Fibroblast of peridontal ligament (primary cell): ENCODE measurements around the gene RGS3.

ENCODE experiments used
- DNase-seq: peaks from one replicate; pipeline ENCODE4 v3.0.0-alpha.2; 2010; ENCODE audit errors: extremely low read depth

RGS3 gene

DNA sequence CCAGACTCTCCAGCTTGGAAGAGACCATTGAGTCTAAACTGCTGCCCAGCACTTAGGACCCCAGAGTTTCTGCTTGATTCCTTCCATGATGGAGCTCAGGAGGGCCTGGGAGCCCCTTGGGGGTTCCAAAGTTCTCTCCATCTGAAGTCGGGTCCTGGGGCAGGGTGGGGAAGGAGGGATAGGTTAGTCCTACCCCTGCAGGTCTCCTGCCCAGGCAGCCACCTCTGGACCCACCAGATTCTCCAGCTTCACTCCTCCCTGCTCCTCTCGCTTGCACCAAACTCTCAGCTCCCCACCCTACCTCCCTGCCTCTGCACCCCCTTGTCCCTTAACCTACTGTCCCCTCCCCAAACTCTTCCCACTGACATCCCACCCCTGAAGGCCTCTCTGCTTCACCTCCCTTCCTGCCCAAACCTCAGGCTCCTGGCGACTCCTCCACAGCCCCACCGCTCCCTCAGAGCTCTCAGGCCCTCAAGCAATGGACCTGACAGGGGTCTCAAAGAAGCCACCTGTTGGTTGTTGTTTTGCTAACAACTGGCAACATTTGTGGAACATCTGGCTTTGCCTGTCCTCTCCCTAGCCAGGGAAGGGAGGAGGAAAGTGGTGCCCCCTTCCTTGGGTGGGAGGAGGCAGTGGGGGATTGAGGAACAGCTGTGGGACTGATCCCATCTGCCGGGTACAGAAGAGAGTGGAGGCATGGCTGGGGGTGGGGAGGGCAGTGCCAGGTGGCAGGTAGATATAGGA lies 137.5 kb downstream of the RGS3 start:
- no peak for DNase-seq

DNA sequence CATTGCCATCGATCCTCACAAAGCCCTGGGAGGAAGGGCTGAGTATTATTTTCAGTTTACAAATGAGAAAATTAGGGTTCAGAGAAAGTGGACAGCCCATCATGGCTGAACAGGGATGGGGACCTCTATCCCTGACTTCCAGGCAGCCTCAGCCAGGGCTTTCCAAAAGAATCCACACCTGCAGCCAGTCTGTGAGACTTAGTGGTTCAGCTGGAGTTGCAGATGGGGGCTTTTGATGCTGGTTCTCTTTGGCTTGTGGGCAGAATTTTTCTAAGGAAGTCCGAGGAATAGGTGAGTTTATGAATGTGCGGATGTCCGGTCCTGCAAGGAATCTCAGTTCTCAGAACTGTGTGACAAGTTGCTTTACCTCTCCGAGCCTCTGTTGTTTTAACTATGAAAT lies 138.1 kb downstream of the RGS3 start:
- DNase-seq = no peak

GRCh38 chr9:113602126-113603047 lies 138.9 kb downstream of the RGS3 start:
- DNase-seq = peak; percentile 66

- DNase-seq = no peak
Measured at GRCh38 chr9:113603048-113603375, 139.5 kb downstream of the RGS3 start.

- DNase-seq = no peak
Measured at GRCh38 chr9:113603773-113604172, 140.2 kb downstream of the RGS3 start.

DNA sequence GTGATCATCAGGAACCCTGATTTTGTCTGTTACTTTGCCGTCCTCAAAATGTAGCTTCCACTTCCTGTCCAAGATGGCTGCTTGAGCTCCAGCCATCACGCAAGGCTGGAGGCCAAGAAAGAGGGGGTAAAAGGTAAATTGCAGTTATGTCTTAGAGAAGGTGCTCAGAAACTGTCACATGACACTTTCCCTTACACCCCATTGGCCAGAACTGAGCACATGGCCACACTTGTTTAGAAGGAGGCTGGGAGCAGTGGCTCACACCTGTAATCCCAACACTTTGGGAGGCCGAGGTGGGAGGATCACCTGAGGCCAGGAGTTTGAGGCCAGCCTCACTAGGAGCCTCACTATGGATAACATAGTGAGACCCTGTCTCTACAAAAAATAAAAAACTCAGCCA lies 140.9 kb downstream of the RGS3 start:
- DNase-seq = no peak

DNA sequence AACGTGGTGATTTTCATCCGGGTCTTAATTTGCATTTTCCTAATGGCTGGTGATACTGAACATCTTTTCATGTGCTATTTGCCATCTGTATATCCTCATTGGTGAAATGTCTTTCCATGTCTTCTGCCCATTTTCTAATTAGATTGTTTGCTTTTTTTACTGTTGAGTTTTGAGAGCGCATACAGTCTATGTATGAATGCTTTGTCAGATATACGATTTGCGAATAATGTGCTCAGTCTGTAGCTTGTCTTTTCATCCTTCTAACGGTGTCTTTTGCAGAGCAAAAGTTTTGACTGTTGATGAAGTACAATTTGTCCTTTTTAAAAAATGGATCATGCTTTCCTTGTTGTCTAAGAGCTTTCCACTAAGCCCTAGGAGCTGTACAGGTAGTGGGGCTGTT lies 143.0 kb downstream of the RGS3 start:
- no peak for DNase-seq

DNA sequence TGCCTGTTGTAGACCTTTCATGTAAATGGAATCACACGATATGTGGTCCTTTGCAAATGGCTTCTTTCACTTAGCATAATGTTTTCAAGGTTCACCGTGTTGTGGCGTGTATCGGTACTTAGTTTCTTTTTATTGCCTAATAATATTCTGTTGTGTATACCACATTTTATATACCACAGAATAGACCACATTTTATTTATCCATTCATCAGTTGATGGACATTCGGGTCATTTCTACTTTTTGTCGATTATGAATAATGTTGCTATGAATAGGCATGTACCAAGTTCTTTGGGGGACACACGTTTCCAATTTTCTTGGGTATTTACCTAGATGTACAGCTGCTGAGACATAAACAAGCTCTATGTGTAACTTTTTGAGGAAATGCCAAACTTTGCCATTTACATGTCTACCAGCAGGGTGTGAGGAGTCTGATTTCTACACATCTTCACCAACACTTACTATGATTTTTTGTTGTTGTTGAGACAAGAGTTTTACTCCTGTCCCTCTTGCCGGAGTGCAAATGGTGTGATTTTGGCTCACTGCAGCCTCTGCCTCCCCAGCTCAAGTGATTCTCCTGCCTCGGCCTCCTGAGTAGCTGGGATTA lies 144.7 kb downstream of the RGS3 start:
- no peak for DNase-seq

GRCh38 chr9:113609562-113610318 lies 146.2 kb downstream of the RGS3 start:
- no peak for DNase-seq

- DNase-seq = no peak
Measured at GRCh38 chr9:113611461-113612215, 148.1 kb downstream of the RGS3 start.

DNA sequence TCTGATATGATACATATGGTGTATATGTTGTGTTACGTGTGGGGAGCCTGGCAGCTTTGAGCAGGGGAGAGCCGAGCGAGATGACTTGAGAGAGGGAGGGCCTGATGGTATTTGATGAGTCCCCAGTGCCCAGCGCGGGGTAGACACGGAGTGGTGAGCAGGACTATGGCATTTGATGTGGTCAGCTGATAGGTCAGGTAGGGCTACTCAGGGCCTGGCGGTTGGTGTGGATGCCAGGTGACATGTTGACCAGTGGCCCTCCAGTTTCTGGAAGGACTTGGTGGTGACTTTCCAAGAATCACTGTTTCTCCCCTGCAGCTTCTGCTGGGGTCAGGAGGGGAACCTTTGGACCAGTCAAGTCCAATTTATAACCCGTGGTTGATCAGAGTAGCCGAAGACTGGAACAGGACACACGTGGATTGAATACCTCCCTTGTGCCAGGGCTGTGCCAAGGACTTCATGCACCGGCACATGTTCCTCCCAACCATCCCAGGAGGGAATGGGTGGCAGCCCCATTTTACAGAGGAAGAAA lies 148.8 kb downstream of the RGS3 start:
- no peak for DNase-seq

DNA sequence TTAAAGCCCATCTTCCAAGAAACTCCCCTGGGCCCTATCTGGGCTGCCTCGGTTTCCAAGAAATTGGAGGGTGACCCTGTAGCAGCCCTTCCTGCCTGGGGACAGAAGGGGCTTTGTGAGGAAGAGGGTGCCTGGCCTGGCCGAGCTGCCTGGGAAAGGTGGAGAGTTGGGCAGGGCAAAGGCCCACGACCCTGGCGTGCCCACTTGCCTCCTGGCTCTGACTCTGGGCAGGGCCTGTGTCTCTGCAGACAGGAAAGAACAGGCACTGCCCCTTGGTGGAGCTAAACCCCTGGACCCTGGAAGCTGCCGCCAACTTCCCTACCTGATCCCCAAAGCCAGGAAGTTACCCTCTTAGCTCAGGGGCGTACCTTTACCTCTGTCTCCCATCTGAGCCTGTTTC lies 149.3 kb downstream of the RGS3 start:
- no peak for DNase-seq

DNA sequence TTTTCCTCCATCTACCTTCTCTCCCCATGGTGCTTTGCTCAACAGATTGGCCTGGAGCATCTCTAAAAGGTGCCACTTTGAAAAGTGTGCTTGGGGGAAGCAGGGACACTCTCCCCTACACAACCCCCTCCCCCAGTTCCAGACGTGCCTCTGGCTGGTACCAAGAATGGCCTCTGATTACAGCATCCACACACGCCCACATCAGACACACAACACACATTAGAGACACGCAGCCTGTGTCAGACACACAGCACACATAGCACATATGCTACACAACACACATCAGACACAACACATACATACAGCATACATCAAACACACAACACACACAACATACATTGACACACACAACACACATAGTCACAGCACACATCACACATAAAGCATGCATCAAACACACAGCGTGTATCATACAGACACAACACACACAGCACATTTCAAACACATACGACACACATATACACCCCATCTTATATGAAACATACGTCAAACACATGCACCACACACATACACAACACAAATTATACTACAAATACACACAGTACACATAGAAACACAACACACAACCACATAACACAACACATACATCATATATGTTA lies 150.4 kb downstream of the RGS3 start:
- DNase-seq = no peak

DNA sequence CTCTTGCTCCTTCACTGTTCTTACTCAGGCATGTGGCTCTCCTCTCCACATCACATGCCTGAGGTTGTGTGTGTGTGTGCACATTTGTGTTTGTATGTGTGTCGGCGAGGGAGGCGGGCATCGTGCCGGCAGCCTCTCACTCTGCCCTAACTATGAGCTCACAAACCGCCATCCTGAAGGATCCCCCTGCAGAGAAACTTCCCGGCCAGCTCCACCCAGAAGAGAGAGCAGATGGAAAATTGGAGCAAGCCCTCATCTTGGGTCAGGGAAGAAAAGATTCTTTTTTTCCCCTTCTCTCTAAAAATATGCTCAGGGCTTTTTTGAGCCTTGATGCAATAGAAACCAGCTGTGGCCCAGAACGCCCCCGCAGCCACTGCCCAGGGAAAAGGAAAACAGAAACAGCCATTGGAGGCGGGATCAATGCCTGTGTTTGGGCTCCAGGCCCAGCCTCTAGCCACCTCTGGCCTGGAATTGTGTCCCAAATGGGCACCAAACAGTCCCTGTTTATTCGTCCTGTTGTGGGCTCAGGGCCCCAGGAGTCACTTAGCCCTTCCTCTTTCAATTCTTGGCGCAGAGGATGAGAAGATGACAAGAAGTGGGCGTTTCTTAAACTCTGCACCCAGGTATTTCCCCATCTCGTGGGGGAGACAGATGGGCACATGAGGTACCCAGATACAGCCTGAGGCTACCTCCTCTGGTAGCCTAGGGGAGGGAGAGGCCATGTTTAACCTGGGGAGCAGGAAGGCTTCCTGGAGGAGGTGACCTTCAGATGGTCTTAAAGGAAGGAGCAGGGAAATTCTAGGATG lies 151.5 kb downstream of the RGS3 start:
- DNase-seq = peak; percentile 93

- no peak for DNase-seq
Measured at GRCh38 chr9:113616116-113616515, 152.6 kb downstream of the RGS3 start.

- no peak for DNase-seq
Measured at GRCh38 chr9:113616621-113617496, 153.3 kb downstream of the RGS3 start.

DNA sequence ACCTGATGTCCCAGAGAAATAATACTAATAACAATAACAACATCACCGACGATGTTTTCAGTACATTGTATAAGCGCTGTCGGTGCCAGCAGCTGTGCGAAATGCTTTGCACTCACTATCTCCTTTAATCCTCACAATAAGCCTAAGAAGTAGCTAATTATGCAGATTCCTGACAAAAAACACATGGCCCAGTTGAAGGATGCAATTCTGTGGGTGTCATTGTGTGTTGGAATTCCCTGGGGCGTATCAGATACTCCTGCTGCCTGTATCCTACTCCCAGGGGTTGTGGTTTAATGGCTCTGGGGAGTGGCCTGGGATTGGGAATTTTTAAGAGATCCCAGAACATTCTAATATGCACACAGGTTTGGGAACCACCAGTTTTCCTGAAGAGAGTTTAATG lies 154.0 kb downstream of the RGS3 start:
- no peak for DNase-seq

GRCh38 chr9:113618836-113619490 lies 155.4 kb downstream of the RGS3 start:
- no peak for DNase-seq
